HG03097 (cell line): ENCODE results near the gene CCNH.
A peak's percentile ranks its signal among the peaks of the same experiment; 100 is the strongest.

Experiments used
- ATAC-seq: cut with Tn5 transposase; IDR thresholded peaks from one replicate; pipeline ENCODE4 v1.9.1; 2021; ENCODE audit not compliant: unreplicated experiment, low FRiP score

The CCNH gene

GRCh38 chr5:87412630-87413342 lies at the start of gene CCNH:
Gene CCNH, minus strand, starts transcription at chr5:87412930. Its CDS starts 136 bp downstream, at chr5:87412794.
- peak; percentile 100 for ATAC-seq

DNA sequence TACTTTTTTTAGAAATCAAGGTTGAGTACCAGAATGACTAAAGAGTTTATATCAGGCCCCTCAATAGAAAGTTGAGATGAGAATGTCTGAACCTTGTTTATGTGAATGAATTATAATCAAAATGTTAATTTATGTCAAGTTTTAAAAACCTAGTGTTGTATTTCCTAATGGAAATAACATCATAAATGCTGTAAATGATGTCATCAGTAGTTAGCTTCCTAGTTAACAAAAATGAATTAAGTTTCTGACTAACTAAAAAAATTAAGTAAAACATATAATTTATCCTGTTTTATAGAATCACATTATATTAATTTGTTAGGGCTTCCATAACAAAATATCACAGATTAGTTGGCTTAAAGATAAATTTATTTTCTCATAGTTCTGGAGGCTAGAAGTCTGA lies 45.0 kb upstream of the CCNH start:
- ATAC-seq = no peak

DNA sequence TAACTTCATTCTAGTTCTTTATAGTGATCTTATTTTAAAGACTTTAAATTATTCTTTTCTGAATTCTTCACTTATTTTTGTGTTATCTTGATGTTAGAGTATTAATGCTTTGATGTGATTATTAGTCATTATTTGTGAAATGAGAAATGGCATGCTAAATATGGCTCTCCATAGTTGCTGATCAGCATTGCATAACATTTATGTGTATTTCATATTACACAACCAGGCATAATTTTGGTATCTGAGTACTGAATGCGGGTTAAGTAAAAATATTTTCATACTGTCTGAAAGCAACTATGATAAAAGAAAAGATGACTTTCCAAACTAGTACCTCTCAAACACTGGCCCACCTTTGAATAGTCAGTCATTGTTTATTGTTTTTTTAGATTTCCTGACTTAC lies 41.1 kb upstream of the CCNH start:
- no peak for ATAC-seq

- no peak for ATAC-seq
Observed at GRCh38 chr5:87452837-87453236, 40.1 kb upstream of the CCNH start.

DNA sequence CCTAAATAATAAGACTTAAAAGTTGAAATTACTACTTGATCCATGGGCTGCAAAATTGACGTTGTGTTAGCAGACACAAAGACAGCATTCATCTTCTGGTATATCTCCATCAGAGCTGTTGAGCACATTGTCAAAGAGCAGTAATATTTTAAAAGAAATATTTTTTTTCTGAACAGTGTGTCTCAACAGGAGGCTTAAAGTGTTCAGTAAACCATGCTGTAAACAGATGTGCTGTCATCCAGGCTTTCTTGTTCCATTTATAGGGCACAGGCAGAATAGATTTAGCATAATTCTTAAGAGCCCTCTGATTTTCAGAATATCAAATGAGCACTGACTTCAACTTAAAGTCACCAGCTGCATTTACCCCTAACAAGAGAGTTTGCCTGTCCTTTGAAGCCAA lies 29.7 kb upstream of the CCNH start:
- no peak for ATAC-seq

- ATAC-seq = no peak
Observed at GRCh38 chr5:87438231-87438630, 25.5 kb upstream of the CCNH start.

GRCh38 chr5:87437724-87438123 lies 25.0 kb upstream of the CCNH start:
- ATAC-seq = no peak

GRCh38 chr5:87435144-87435694 lies 22.5 kb upstream of the CCNH start:
- ATAC-seq = no peak

DNA sequence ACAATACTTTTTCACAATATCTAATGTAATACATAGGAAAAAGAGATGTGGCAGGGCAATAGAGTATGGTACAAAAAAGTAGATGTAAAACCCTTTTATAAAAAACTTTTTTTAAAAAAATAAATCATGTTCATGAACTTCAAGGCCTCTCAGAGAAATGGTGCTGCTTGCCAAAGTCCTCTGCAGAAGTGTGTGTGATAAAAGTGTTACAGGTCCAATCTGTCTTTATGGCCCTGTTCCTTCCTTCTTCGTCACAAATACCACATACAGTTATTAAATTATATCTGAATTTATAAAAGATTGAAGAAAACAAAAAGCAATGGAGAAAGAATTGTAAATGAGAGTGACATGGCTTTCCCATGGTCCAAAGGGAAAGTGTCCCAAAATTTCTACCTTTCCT lies 21.7 kb upstream of the CCNH start:
- no peak for ATAC-seq

- no peak for ATAC-seq
Observed at GRCh38 chr5:87433945-87434344, 21.2 kb upstream of the CCNH start.

- no peak for ATAC-seq
Observed at GRCh38 chr5:87432460-87432859, 19.7 kb upstream of the CCNH start.

DNA sequence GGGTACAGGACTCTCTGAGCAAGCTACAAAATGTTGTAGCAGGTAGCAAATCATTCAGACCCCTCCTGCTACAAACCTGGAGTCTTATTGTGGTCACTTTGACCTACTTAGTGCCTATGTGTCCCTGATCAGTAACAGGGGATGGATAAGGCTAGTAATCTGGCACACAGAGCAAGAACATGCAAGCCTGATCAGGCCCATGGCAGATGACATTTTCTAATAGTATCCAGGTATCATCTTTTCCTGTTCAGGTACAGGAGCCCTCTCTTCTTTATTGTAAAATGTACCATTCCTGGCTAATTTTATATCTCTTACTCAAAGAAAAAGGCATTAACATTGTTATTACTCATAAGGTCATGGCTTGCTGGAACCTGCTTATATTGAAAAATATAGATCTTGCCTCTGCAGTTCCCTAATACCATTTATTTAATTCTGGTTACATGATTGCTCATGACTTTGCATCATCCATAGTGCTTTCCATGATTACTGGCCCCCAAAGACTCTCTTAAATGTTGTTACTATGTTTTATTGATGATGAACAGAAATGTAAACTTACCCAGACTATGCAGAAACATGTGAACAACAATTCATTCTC lies 18.2 kb upstream of the CCNH start:
- no peak for ATAC-seq

- ATAC-seq = no peak
Observed at GRCh38 chr5:87423755-87424154, 11.0 kb upstream of the CCNH start.

- ATAC-seq = no peak
Observed at GRCh38 chr5:87421307-87421706, 8.6 kb upstream of the CCNH start.

DNA sequence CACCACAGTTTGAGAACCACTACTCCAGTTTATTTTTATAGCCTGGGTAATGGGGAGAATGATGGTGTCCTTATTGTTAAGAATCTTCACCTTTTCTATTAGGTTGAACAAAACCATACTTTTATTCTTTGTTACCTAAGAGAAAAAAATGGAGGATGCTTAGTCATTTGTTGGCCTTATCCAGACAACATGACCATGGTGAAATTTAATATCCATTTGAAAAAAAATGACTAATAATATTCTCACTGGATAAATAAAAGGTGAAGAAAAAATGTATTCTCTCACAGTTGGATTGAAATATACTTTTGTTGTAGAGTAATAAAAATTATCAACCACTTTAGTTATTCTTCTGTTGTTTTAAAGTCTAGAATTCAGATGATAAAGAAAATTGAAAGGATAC lies 5.8 kb upstream of the CCNH start:
- ATAC-seq = no peak

DNA sequence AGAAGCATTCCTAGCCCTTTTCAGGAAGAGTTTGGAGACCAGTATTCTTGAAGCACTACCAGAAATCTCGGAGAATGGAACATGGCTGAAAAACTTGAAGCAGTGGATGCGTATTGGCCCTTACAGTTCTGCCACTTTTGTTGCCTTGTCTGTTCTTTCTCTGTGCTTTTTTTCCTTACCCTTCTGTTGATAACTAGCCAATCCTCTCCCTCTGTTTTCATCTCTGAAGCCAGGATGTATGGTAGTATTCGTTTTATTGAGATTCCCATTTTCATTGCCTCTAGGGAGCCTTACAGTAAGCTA lies 564 bp upstream of the CCNH start:
- no peak for ATAC-seq

DNA sequence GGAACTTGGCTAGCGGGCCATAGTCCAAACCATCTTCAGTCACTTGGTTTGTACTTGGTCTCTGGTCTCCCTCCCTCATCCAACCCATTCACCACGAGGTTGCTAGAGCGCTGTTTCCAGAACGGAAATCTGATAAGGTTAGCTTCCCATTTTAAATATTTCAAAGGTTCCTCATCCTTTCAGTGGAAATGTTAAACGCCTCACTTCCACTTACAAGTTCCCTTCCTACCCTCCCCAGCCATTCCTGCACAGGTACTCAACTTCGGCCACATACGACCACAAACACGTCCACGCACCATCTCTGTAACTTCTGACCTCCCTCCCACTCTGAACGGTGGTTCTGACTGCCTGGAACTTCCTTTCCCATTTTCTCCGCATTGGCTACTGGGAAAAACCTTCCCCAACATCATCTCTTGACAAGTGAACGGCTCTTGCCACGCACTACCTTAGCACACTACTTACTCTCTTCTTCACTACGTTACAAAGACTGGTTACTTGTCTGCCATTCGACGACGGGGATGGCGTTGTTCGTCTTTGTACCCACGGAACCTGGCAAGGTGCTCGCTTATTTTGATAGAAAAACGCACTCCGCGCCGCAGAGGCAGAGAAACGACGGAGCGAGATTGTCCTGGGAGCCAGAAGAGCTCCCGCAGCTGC lies 629 bp downstream of the CCNH start:
- peak; percentile 4 for ATAC-seq

DNA sequence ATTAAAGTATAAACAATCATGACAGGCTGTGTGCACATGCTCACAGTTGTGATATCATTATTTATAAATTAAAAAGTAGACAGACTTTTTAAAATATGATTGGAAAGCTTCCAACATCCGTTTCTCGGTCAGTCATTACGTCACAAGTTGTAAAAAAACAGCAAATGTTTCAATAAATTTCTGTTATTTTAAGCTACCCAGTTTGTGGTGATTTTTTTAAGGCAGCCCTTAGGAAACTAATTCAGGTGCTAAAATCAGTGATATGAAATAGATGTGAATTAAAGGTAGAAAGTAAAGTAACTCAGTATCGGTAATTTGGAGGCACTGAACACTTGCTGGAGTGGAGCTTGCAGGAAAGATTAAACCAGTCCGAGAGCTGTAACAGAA lies 1.2 kb downstream of the CCNH start:
- ATAC-seq = no peak

- ATAC-seq = no peak
Observed at GRCh38 chr5:87410931-87411330, 1.8 kb downstream of the CCNH start.

DNA sequence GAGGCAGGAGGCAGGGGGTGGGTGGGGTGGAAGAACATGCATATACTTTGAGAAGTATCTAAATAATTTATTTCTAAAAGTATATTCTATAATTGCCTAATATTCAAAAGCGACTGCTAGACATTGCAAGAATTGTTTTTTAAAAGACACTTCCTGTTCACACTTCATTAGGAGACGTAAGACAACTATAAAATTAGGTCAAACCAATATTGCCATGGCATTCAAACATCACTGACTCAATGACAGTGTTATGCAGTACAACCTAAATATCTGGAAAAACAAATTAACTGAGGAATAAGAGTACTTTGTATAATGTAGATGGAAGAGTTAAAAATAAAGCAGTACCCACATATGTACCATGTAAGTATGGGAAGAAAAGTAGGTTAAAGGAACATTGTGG lies 4.5 kb downstream of the CCNH start:
- no peak for ATAC-seq

DNA sequence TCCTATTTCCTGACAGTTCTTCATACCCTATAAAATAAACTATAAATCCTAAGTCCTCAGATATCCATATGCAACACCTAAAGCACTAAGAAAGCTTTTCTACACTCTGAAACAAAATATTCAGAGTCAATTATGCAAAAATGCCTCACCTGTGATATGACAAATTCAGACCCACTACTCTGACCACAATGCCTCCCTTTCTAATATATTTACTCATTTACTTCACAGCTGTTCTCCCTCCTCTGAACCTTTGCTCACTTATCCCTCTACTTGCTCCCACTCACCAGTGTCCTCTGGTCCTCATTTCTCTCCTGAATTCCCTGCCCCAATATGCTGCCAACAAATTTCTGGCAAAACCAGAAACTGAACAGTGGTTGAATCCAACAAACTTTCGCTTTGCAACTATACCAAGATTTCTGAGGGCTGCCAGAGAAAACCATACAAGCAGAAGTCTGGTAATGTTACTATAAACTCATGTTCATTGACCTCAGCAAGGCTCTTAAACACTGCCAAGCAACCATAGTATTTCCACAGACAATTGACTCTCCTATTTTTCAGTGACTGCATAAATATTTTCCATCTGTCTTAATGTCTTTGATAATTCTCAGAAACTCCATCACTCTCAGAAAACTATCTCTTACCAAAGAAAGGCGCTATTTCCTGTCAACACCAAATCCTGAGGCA lies 7.1 kb downstream of the CCNH start:
- ATAC-seq = no peak
